Left lobe of liver (tissue), 1 donor: ENCODE results near the gene PRSS50. TPM values are rescaled to one million over a fixed set of nuclear protein-coding genes. Genes with fewer than 3 reads are reported as not detected.

Source experiments
- total RNA-seq: library from RNA; stranded (reverse); gene quantifications from one replicate; pipeline ENCODE4 v1.2.1, GENCODE V29; 2021
- donor health status: DM: no; HTN: yes; CAD: no.

The PRSS50 gene
- total RNA-seq, 1 donor from 2014 or later, result 0.13 TPM

Other genes with a start within 250 kb of the PRSS50 start
- 28.6 TPM for gene RTP3, start 219.9 kb downstream of the PRSS50 start, total RNA-seq
- gene LRRC2, start 151.6 kb downstream of the PRSS50 start, total RNA-seq, result 7.4 TPM
- gene FAM240A, start 105.3 kb downstream of the PRSS50 start, total RNA-seq, result not detected
- 24.2 TPM for gene ALS2CL, start 24.2 kb downstream of the PRSS50 start, total RNA-seq
- gene TMIE, start 16.5 kb downstream of the PRSS50 start, total RNA-seq, result 0.33 TPM
- gene MYL3, start 145.6 kb upstream of the PRSS50 start, total RNA-seq, result 1.4 TPM
- gene PTH1R, start 159.9 kb upstream of the PRSS50 start, total RNA-seq, result 24.6 TPM